Activated T-cell treated with anti-CD3 and anti-CD28 coated beads, Interleukin-2, amount 50 U/mL, for 72 hours (primary cell): ENCODE measurements around the gene PTPN6. TPM values are rescaled to one million over a fixed set of nuclear protein-coding genes. Genes with fewer than 3 reads are reported as not detected.

Source experiments
- ATAC-seq, 2 donors: fragments of 150-1000 bp; cut with Tn5 transposase; replicated peaks in 1 of 2; 2 replicates each; pipeline ENCODE4 v1.10.0; 2021; ENCODE audit warnings: moderate library complexity in 2 of 2, mild to moderate bottlenecking in 1 of 2
- DNase-seq, 2 donors: peaks; one replicate each; pipeline ENCODE4 v3.0.0; 2021 to 2022; ENCODE audit warnings: mixed read lengths in 1 of 2
- H3K27ac Mint-ChIP-seq: one replicate; pipeline ENCODE4 v1.8.0; 2022; ENCODE audit warnings: mild to moderate bottlenecking, moderate library complexity, mixed read lengths
- H3K27me3 Mint-ChIP-seq: one replicate; pipeline ENCODE4 v1.8.0; 2022; ENCODE audit warnings: low read depth, mixed read lengths
- H3K36me3 Mint-ChIP-seq, 2 donors: one replicate each; pipeline ENCODE4 v1.8.0; 2022; ENCODE audit warnings: mixed read lengths in 2 of 2, mild to moderate bottlenecking in 1 of 2; ENCODE audit not compliant: insufficient read depth in 2 of 2
- H3K4me1 Mint-ChIP-seq: one replicate; pipeline ENCODE4 v1.8.0; 2022; ENCODE audit warnings: low read depth, mixed read lengths
- H3K4me3 Mint-ChIP-seq, 2 donors: one replicate each; pipeline ENCODE4 v1.8.0; 2022; ENCODE audit warnings: mild to moderate bottlenecking in 2 of 2, mixed read lengths in 2 of 2, moderate library complexity in 2 of 2
- H3K9me3 Mint-ChIP-seq, 2 donors: one replicate each; pipeline ENCODE4 v1.8.0; 2022; ENCODE audit warnings: mixed read lengths in 2 of 2
- total RNA-seq, 2 donors: library from RNA; stranded (reverse); gene quantifications; one replicate each; pipeline ENCODE4 v1.2.3, GENCODE V29; 2022

Gene PTPN6
- total RNA-seq, 2 donors from 2014 or later, result 238 to 313 TPM

GRCh38 chr12:6950401-6950801 is 755 bp upstream of the PTPN6 start:
- Mint-ChIP-seq H3K27me3 (no peaks in the 10 kb centered on the region), H3K27ac (peak overlapping the region; percentile 96), H3K4me3 (peak overlapping the region; percentile 77 to 92), H3K36me3 (peaks cover 11 to 12% of the 10 kb centered on the region in 2 donors), H3K4me1 (peaks cover 78% of the 10 kb centered on the region), H3K9me3 (no peaks in the 10 kb centered on the region)
- DNase-seq (peak; percentile 62 to 69), ATAC-seq (peak; percentile 12 to 25)

GRCh38 chr12:6951551-6952120 is 480 bp downstream of the PTPN6 start:
- peak; percentile 5 to 12 for ATAC-seq
- peaks cover 11 to 15% of the 10 kb centered on the region in 2 donors for H3K36me3 Mint-ChIP-seq
- DNase-seq, result peak in 1 of 2 donors; percentile 44

GRCh38 chr12:6952121-6952862 is 1.1 kb downstream of the PTPN6 start:
- H3K27me3 Mint-ChIP-seq, result no peaks in the 10 kb centered on the region

More at GRCh38 chr12:6951551-6952120, 480 bp downstream of the PTPN6 start:
- Mint-ChIP-seq H3K9me3 (no peaks in the 10 kb centered on the region), H3K4me1 (peaks cover 78% of the 10 kb centered on the region), H3K27me3 (no peaks in the 10 kb centered on the region), H3K4me3 (peak overlapping the region; percentile 77 to 92), H3K27ac (peak overlapping the region; percentile 96)

GRCh38 chr12:6952863-6953441 is 1.8 kb downstream of the PTPN6 start:
- Mint-ChIP-seq H3K27ac (peak overlapping the region; percentile 99), H3K4me1 (peaks cover 77% of the 10 kb centered on the region), H3K36me3 (peaks cover 8 to 15% of the 10 kb centered on the region in 2 donors), H3K9me3 (no peaks in the 10 kb centered on the region), H3K4me3 (peak overlapping the region; percentile 77 to 92), H3K27me3 (no peaks in the 10 kb centered on the region)
- no peak for ATAC-seq
- no peak for DNase-seq

More at GRCh38 chr12:6952121-6952862, 1.1 kb downstream of the PTPN6 start:
- ATAC-seq, result no peak
- H3K36me3 Mint-ChIP-seq, result peaks cover 8 to 15% of the 10 kb centered on the region in 2 donors
- H3K4me3 Mint-ChIP-seq, result peak overlapping the region; percentile 77 to 92
- H3K4me1 Mint-ChIP-seq, result peaks cover 78% of the 10 kb centered on the region
- H3K27ac Mint-ChIP-seq, result peak overlapping the region; percentile 90
- no peak for DNase-seq
- H3K9me3 Mint-ChIP-seq, result no peaks in the 10 kb centered on the region

GRCh38 chr12:6953442-6954315 is 2.5 kb downstream of the PTPN6 start:
- DNase-seq (peak; percentile 74 to 80), ATAC-seq (peak; percentile 37 to 49)
- H3K36me3 Mint-ChIP-seq, result peaks cover 8 to 21% of the 10 kb centered on the region in 2 donors
- H3K4me3 Mint-ChIP-seq, result peak overlapping the region; percentile 77 to 92
- no peaks in the 10 kb centered on the region for H3K27me3 Mint-ChIP-seq
- H3K27ac Mint-ChIP-seq, result peak overlapping the region; percentile 99
- H3K4me1 Mint-ChIP-seq, result peaks cover 77% of the 10 kb centered on the region
- no peaks in the 10 kb centered on the region for H3K9me3 Mint-ChIP-seq

- no peak for DNase-seq
- Mint-ChIP-seq H3K36me3 (peaks cover 8 to 21% of the 10 kb centered on the region in 2 donors), H3K4me1 (peaks cover 77% of the 10 kb centered on the region), H3K27me3 (no peaks in the 10 kb centered on the region), H3K27ac (peak overlapping the region; percentile 99), H3K9me3 (no peaks in the 10 kb centered on the region), H3K4me3 (peak overlapping the region; percentile 77 to 92)
- no peak for ATAC-seq
These were observed 3.4 kb downstream of the PTPN6 start for GRCh38 chr12:6954316-6955107.

- Mint-ChIP-seq H3K4me1 (peaks cover 77% of the 10 kb centered on the region), H3K36me3 (peaks cover 8 to 21% of the 10 kb centered on the region in 2 donors), H3K27me3 (no peaks in the 10 kb centered on the region), H3K27ac (peak overlapping the region; percentile 99), H3K4me3 (peak overlapping the region; percentile 77 to 92), H3K9me3 (no peaks in the 10 kb centered on the region)
- no peak for ATAC-seq
- no peak for DNase-seq
These were observed 4.2 kb downstream of the PTPN6 start for GRCh38 chr12:6955108-6956020.

- Mint-ChIP-seq H3K4me1 (peaks cover 80% of the 10 kb centered on the region), H3K27me3 (no peaks in the 10 kb centered on the region), H3K4me3 (peak overlapping the region; percentile 77 to 92), H3K36me3 (peaks cover 8 to 23% of the 10 kb centered on the region in 2 donors), H3K27ac (peak overlapping the region; percentile 0), H3K9me3 (no peaks in the 10 kb centered on the region)
- ATAC-seq, result no peak
- DNase-seq, result no peak
These were observed 5.0 kb downstream of the PTPN6 start for GRCh38 chr12:6956021-6956727.

GRCh38 chr12:6957151-6957701 is 6.1 kb downstream of the PTPN6 start:
- H3K36me3 Mint-ChIP-seq, result peaks cover 7 to 20% of the 10 kb centered on the region in 2 donors
- peaks cover 91% of the 10 kb centered on the region for H3K4me1 Mint-ChIP-seq
- H3K27ac Mint-ChIP-seq, result peak overlapping the region; percentile 66
- DNase-seq (no peak), ATAC-seq (no peak)
- no peaks in the 10 kb centered on the region for H3K9me3 Mint-ChIP-seq
- H3K27me3 Mint-ChIP-seq, result no peaks in the 10 kb centered on the region
- H3K4me3 Mint-ChIP-seq, result peak overlapping the region; percentile 77 to 92

GRCh38 chr12:6957741-6958608 is 6.8 kb downstream of the PTPN6 start:
- Mint-ChIP-seq H3K4me3 (peak overlapping the region; percentile 93), H3K36me3 (peaks cover 2 to 13% of the 10 kb centered on the region in 2 donors), H3K9me3 (no peaks in the 10 kb centered on the region), H3K27ac (peak overlapping the region; percentile 88), H3K4me1 (peaks cover 98% of the 10 kb centered on the region), H3K27me3 (no peaks in the 10 kb centered on the region)
- DNase-seq, result no peak
- no peak for ATAC-seq
